Upper lobe of left lung (tissue), 6 donors: ENCODE measurements around the gene POLN. TPM values are rescaled to one million over a fixed set of nuclear protein-coding genes. Genes with fewer than 3 reads are reported as not detected.

Source experiments
- ATAC-seq, 2 donors: fragments of 200-7000 bp; cut with Tn5 transposase; one replicate each; pipeline ENCODE4 v1.9.1; 2022; ENCODE audit warnings: mild to moderate bottlenecking in 2 of 2, moderate library complexity in 2 of 2; ENCODE audit not compliant: low FRiP score in 2 of 2
- DNase-seq, 2 donors: peaks; one replicate each; pipeline ENCODE4 v3.0.0-alpha.2; 2019 to 2020
- H3K27ac ChIP-seq, 4 donors: fragments of 200-600 bp; sonication (generic); one replicate each; pipeline ENCODE4 v1.5.1; 2016 to 2019
- H3K27me3 ChIP-seq, 4 donors: fragments of 200-600 bp; sonication (generic); one replicate each; pipeline ENCODE4 v1.5.1; 2017 to 2019
- H3K36me3 ChIP-seq, 4 donors: fragments of 200-600 bp; sonication (generic); one replicate each; pipeline ENCODE4 v1.5.1; 2016 to 2019
- H3K4me1 ChIP-seq, 4 donors: fragments of 200-600 bp; sonication (generic); one replicate each; pipeline ENCODE4 v1.5.1; 2018 to 2019
- H3K4me3 ChIP-seq, 4 donors: fragments of 200-600 bp; sonication (generic); one replicate each; pipeline ENCODE4 v1.5.1; 2017 to 2019; ENCODE audit warnings: mild to moderate bottlenecking in 2 of 4, moderate library complexity in 1 of 4
- H3K9me3 ChIP-seq, 4 donors: fragments of 200-600 bp; sonication (generic); one replicate each; pipeline ENCODE4 v1.5.1; 2018 to 2019
- EP300 ChIP-seq, 4 donors: sonication (generic); formaldehyde crosslinking; IDR thresholded peaks; one replicate each; pipeline ENCODE4 v1.5.1; 2017; ENCODE audit warnings: antibody characterized with exemption in 4 of 4, control low read depth in 2 of 4
- POLR2A ChIP-seq, 4 donors: fragments of 450-650 bp; IDR thresholded peaks; one replicate each; pipeline ENCODE4 v1.5.1; 2016 to 2017; ENCODE audit warnings: antibody characterized with exemption in 4 of 4, mild to moderate bottlenecking in 2 of 4
- POLR2AphosphoS5 ChIP-seq, 2 donors: sonication (generic); formaldehyde crosslinking; IDR thresholded peaks; one replicate each; pipeline ENCODE4 v1.5.1; 2017; ENCODE audit warnings: antibody characterized with exemption in 2 of 2
- WGBS, 2 donors: methylation state at CpG; one replicate each; pipeline ENCODE4 v1.1.5; 2017 to 2018; 5-methylcytosine and 5-hydroxymethylcytosine counted together
- total RNA-seq, 6 donors: library from RNA; depleted of rRNA in 4 of 6; stranded (reverse); fragments of >200 nt in 4 of 6; gene quantifications; one replicate each; pipeline versions ENCODE4 v1.1.0 to v1.2.1, GENCODE V29; 2016 to 2021
- TF ChIP-seq, protein P1 (sequence below), 6 experiments: fragments of 450-650 bp in 4 of 6; fragments of 200-600 bp in 2 of 6; sonication (generic) in 2 of 6; IDR thresholded peaks; one replicate each; pipeline ENCODE4 v1.5.1; 2016 to 2019; ENCODE audit warnings: antibody characterized with exemption in 6 of 6
- donor health status: DM: no; HTN: no; CAD: no; lungs with moderate emphysema.
- donor health status: DM: no; HTN: yes; CAD: no; lungs with severe emphysema.

POLN gene
- total RNA-seq, 6 donors from 2014 or later = 0.89 to 5.5 (median 2.6) TPM

DNA sequence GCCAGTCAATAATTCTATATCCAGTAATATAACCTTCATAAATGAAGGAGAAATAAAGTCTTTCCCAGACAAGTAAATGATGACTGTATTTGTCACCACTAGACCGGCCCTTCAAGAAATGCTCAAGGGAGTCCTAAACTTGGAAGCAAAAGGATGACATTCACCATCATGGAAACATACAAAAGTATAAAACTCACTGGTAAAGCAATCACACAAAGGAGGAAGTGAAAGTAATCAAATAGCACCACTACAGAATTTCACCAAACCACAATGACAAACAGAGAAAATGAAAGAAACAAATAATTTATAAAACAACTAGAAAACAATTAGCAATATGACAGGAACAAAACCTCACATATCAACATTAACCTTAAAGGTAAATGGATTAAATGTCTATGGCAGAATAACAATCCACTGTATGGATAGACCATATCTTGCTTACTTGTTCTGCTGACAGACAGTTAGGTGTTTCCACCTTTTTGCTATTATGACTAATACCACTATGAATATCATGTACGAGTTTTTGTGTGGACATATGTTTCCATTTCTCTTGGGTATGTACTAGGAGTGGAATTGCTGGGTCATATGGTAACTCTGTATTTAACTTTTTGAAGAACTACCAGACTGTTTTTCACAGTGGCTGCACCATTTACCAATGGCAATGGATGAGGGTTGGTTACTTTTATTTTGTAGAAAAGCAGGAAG, 137.9 kb downstream of the POLN start:
- WGBS, 2 donors = 86 to 90% methylated on average over 2 of the region's 2 CpGs
- Histone ChIP-seq H3K4me1 (no peaks in the 10 kb centered on the region), H3K4me3 (no peak overlapping the region), H3K27me3 (no peaks in the 10 kb centered on the region), H3K27ac (no peak overlapping the region), H3K9me3 (peaks cover 13 to 21% (median 17%) of the 10 kb centered on the region in 4 donors), H3K36me3 (no peaks in the 10 kb centered on the region)
- ATAC-seq (no peak), DNase-seq (no peak)
- TF ChIP-seq POLR2AphosphoS5 (IDR thresholded peaks at IDR 0.05) (no peak), EP300 (IDR thresholded peaks at IDR 0.05) (no peak), POLR2A (IDR thresholded peaks at IDR 0.05) (no peak)
- TF ChIP-seq, protein P1, sequence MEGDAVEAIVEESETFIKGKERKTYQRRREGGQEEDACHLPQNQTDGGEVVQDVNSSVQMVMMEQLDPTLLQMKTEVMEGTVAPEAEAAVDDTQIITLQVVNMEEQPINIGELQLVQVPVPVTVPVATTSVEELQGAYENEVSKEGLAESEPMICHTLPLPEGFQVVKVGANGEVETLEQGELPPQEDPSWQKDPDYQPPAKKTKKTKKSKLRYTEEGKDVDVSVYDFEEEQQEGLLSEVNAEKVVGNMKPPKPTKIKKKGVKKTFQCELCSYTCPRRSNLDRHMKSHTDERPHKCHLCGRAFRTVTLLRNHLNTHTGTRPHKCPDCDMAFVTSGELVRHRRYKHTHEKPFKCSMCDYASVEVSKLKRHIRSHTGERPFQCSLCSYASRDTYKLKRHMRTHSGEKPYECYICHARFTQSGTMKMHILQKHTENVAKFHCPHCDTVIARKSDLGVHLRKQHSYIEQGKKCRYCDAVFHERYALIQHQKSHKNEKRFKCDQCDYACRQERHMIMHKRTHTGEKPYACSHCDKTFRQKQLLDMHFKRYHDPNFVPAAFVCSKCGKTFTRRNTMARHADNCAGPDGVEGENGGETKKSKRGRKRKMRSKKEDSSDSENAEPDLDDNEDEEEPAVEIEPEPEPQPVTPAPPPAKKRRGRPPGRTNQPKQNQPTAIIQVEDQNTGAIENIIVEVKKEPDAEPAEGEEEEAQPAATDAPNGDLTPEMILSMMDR (IDR thresholded peaks at IDR 0.05) = no peak

DNA sequence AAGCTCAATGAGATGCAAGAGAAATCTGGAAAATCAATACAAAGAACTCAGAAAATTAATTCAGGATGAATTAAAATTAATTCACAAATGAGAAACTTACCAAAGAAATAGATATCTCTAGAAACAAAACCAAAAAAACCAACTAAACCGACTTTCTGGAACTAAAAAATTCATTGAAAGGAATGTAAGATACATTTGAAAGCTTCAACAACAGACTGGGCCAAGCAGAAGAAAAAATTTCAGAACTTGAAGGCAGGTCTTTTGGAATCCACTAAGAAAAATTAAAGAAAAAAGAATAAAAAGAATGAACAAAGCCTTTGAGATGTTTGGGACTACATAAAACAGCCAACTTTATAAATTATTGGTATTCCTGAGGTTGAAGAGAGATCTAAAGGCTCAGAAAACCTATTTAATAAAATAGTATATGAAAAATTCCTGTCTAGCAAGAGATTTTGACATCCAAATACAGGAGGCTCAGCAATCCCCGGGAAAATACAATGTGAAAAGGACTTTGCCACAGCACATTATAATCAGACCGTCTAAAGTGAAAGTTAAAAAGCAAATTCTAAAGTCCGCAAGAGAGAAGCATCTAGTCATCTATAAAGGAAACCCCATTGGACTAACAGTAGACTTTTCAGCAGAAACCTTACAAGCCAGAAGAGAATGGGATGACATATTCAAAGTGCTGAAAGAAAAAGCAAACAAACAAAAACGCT, 138.6 kb downstream of the POLN start:
- DNase-seq = no peak
- no peaks in the 10 kb centered on the region for H3K27me3 ChIP-seq
- no peaks in the 10 kb centered on the region for H3K4me1 ChIP-seq
- H3K36me3 ChIP-seq = no peaks in the 10 kb centered on the region
- H3K27ac ChIP-seq = no peak overlapping the region
- no peak overlapping the region for H3K4me3 ChIP-seq
- 94% methylated on average over 5 of the region's 5 CpGs for WGBS, 2 donors
- no peak for ATAC-seq
- H3K9me3 ChIP-seq = peaks cover 13 to 21% (median 17%) of the 10 kb centered on the region in 4 donors
- TF ChIP-seq, protein P1 (IDR thresholded peaks at IDR 0.05) = no peak
- TF ChIP-seq POLR2AphosphoS5 (IDR thresholded peaks at IDR 0.05) = no peak

DNA sequence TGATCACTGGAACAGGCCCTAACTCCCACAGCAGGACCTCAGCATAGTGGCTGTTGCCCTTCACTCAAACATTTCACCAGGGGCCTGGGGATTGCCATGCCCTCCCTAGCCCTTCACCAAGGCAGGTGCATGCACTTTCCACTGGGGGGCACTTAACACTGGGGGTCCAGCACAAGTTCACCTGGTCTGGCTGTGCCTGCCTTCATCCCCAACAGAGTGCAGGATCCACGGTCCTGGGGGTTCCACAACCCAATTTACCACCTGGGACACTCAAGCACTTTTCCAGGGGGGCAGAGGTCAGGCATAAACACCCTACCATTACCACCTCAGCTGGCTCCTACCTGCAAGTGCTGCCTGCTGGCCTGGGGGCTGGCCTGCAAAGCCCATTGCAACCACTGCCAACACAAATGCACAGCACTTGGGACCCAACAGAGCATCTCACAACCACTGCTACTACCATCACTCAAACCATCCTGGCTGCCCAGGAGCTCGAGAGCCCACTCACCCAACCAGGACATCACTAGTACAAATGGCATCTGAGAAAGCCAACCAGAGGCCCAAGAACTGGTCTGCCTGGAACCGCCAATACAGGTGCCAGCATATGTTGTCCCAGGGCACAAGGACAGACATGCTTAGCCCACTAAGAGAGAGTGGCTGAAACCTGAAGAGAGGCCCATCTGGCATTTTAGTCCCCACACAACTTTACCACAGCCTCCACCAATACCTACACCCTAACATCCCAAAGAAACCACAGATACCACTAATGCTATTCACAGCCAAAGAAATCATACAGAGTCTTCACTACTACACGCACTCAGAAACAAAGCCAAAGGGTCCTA, 139.7 kb downstream of the POLN start:
- no peaks in the 10 kb centered on the region for H3K36me3 ChIP-seq
- H3K4me3 ChIP-seq = no peak overlapping the region
- no peak for ATAC-seq
- no peaks in the 10 kb centered on the region for H3K4me1 ChIP-seq
- no peak overlapping the region for H3K27ac ChIP-seq
- DNase-seq = no peak
- peaks cover 13 to 21% (median 17%) of the 10 kb centered on the region in 4 donors for H3K9me3 ChIP-seq
- H3K27me3 ChIP-seq = no peaks in the 10 kb centered on the region
- TF ChIP-seq EP300 (IDR thresholded peaks at IDR 0.05) (no peak), POLR2AphosphoS5 (IDR thresholded peaks at IDR 0.05) (no peak), POLR2A (IDR thresholded peaks at IDR 0.05) (no peak)
- TF ChIP-seq, protein P1 (IDR thresholded peaks at IDR 0.05) = no peak
- 84 to 91% methylated on average over 3 to 4 of the region's 4 CpGs for WGBS, 2 donors

DNA sequence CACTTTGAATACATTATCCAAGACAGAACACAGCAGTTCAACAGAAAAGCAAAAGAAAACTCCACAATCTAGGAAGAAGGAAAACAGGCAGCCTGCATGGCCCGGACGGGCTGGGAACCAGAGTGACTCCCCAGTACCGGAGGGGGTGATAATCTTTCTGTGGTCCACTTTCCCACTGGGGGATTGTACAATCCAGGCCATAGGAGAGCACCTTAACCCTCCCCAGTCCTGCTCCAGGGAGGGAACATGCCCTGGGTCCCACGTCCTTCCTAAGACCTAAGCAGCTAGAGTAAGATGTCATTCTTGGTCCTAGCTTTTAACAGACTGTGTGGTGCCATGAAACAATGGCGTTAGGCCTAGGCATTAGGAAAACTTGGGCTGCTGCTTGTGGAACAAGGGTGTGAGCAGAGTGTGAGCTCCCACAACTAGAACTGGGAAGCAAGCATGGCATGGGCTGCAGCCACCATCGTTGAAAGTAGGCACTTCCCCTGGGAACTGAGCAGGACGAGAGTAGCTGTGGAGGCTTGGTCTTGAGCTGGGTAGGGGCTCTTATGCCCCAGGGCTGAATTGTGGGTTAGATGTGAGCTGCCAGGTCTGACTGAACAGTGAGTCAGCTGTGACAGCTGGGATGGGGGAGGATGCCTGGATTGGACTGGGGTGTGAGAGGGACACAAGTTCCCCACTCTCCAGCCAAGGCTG, 140.4 kb downstream of the POLN start:
- Histone ChIP-seq H3K36me3 (no peaks in the 10 kb centered on the region), H3K27ac (no peak overlapping the region), H3K9me3 (peaks cover 13 to 28% (median 19%) of the 10 kb centered on the region in 4 donors), H3K4me1 (no peaks in the 10 kb centered on the region), H3K4me3 (no peak overlapping the region), H3K27me3 (no peaks in the 10 kb centered on the region)
- ATAC-seq (no peak), DNase-seq (no peak)
- TF ChIP-seq POLR2AphosphoS5 (IDR thresholded peaks at IDR 0.05) = no peak
- TF ChIP-seq EP300 (IDR thresholded peaks at IDR 0.05) = no peak
- TF ChIP-seq, protein P1 (IDR thresholded peaks at IDR 0.05) = no peak
- no peak for TF ChIP-seq POLR2A (IDR thresholded peaks at IDR 0.05)
- 95 to 98% methylated on average over 5 to 7 of the region's 7 CpGs for WGBS, 2 donors
